Liver (tissue), 10 donors: Measurements from ENCODE around the gene PROC. TPM values are rescaled to one million over a fixed set of nuclear protein-coding genes. Genes with fewer than 3 reads are reported as not detected.

ENCODE experiments used
- DNase-seq: peaks from one replicate; pipeline ENCODE4 v3.0.0-alpha.2; 2017; ENCODE audit warnings: low spot score
- H3K27ac ChIP-seq, 2 donors: one replicate each; pipeline ENCODE4 v1.7.0; 2013; ENCODE audit warnings: inconsistent platforms in 2 of 2, low read length in 2 of 2, control low read depth in 1 of 2, low read depth in 1 of 2, mild to moderate bottlenecking in 1 of 2
- H3K27me3 ChIP-seq, 4 donors: one replicate each; pipeline versions ENCODE4 v1.6.1 to v1.7.0; 2013; ENCODE audit warnings: low read length in 3 of 4, inconsistent platforms in 1 of 4, mild to moderate bottlenecking in 1 of 4, moderate library complexity in 1 of 4; ENCODE audit not compliant: control insufficient read depth in 4 of 4, insufficient read depth in 4 of 4
- H3K36me3 ChIP-seq, 4 donors: one replicate each; pipeline versions ENCODE4 v1.6.1 to v1.7.0; 2013; ENCODE audit warnings: low read length in 3 of 4, mild to moderate bottlenecking in 3 of 4, low read depth in 1 of 4, moderate library complexity in 1 of 4; ENCODE audit not compliant: control insufficient read depth in 4 of 4, insufficient read depth in 3 of 4
- H3K4me1 ChIP-seq, 4 donors: one replicate each; pipeline versions ENCODE4 v1.6.1 to v1.7.0; 2013; ENCODE audit warnings: low read length in 3 of 4, mild to moderate bottlenecking in 3 of 4, moderate library complexity in 1 of 4; ENCODE audit not compliant: control insufficient read depth in 4 of 4, insufficient read depth in 4 of 4
- H3K4me3 ChIP-seq, 3 donors: one replicate each; pipeline versions ENCODE4 v1.6.1 to v1.7.0; 2013; ENCODE audit warnings: low read length in 3 of 3, control low read depth in 1 of 3, low read depth in 1 of 3, mild to moderate bottlenecking in 1 of 3
- H3K9ac ChIP-seq, 2 donors: one replicate each; pipeline ENCODE4 v1.7.0; 2013; ENCODE audit warnings: low read length in 2 of 2, mild to moderate bottlenecking in 2 of 2, moderate library complexity in 2 of 2, control low read depth in 1 of 2, low read depth in 1 of 2
- H3K9me3 ChIP-seq, 4 donors: one replicate each; pipeline versions ENCODE4 v1.6.1 to v1.7.0; 2013; ENCODE audit warnings: low read length in 3 of 4; ENCODE audit not compliant: control insufficient read depth in 4 of 4
- EGR1 ChIP-seq, 2 donors: IDR thresholded peaks; 2 replicates each; pipeline ENCODE4 v1.6.1; 2016 to 2018; ENCODE audit warnings: antibody characterized with exemption in 2 of 2, low read depth in 2 of 2
- FOXA1 ChIP-seq: IDR thresholded peaks from 2 replicates; pipeline ENCODE4 v1.6.1; 2016; ENCODE audit warnings: antibody characterized with exemption
- FOXA2 ChIP-seq: IDR thresholded peaks from 2 replicates; pipeline ENCODE4 v1.6.1; 2016; ENCODE audit warnings: antibody characterized with exemption
- GABPA ChIP-seq, 2 donors: IDR thresholded peaks in 1 of 2; conservative IDR thresholded peaks in 1 of 2; 2 replicates each; pipeline ENCODE4 v1.6.1; 2016; ENCODE audit warnings: antibody characterized with exemption in 2 of 2, mild to moderate bottlenecking in 1 of 2, moderate library complexity in 1 of 2
- HNF4A ChIP-seq, 2 donors: conservative IDR thresholded peaks; 2 replicates each; pipeline ENCODE4 v1.6.1; 2016; ENCODE audit warnings: antibody characterized with exemption in 2 of 2, mild to moderate bottlenecking in 2 of 2
- HNF4G ChIP-seq: IDR thresholded peaks from 2 replicates; pipeline ENCODE4 v1.6.1; 2016; ENCODE audit warnings: antibody characterized with exemption
- JUND ChIP-seq, 2 donors: IDR thresholded peaks; 2 replicates each; pipeline ENCODE4 v1.6.1; 2016; ENCODE audit warnings: antibody characterized with exemption in 2 of 2
- NR2F2 ChIP-seq: IDR thresholded peaks from 2 replicates; pipeline ENCODE4 v1.6.1; 2016; ENCODE audit warnings: antibody characterized with exemption
- RAD21 ChIP-seq, 2 donors: IDR thresholded peaks; 2 replicates each; pipeline ENCODE4 v1.6.1; 2016; ENCODE audit warnings: antibody characterized with exemption in 2 of 2, mild to moderate bottlenecking in 2 of 2
- RXRA ChIP-seq, 2 donors: IDR thresholded peaks; 2 replicates each; pipeline ENCODE4 v1.6.1; 2017 to 2018; ENCODE audit warnings: antibody characterized with exemption in 2 of 2, mild to moderate bottlenecking in 1 of 2
- TAF1 ChIP-seq: conservative IDR thresholded peaks from 2 replicates; pipeline ENCODE4 v1.6.1; 2016; ENCODE audit warnings: antibody characterized with exemption, mild to moderate bottlenecking
- YY1 ChIP-seq: IDR thresholded peaks from 2 replicates; pipeline ENCODE4 v1.6.1; 2016; ENCODE audit warnings: antibody characterized with exemption, mild to moderate bottlenecking
- WGBS: extraction: QIAGEN DNeasy Blood & Tissue Kit; methylation state at CpG from one replicate; pipeline ENCODE4 v1.1.7; 2013; 5-methylcytosine and 5-hydroxymethylcytosine counted together
- polyA plus RNA-seq, 2 donors: library from polyadenylated mRNA; stranded (reverse) in 1 of 2; unstranded in 1 of 2; fragments of 200-250 nt in 1 of 2; fragments of >200 nt in 1 of 2; fragmentation: Nextera tagmentation in 1 of 2; extraction: Ambion mirVana in 1 of 2; gene quantifications; one replicate each; pipeline versions ENCODE4 v1.2.1 to v1.2.3, GENCODE V29; 2013 to 2015
- small RNA-seq: library from RNA; depleted of rRNA; stranded (forward); fragments of <200 nt; gene quantifications from one replicate; pipeline ENCODE3, GENCODE V24; 2014
- total RNA-seq, 2 donors: library from RNA; depleted of rRNA; stranded (reverse); fragments of >200 nt; gene quantifications; one replicate each; pipeline ENCODE4 v1.2.3, GENCODE V29; 2014
- TF ChIP-seq, protein P1 (sequence below): IDR thresholded peaks from 2 replicates; pipeline ENCODE4 v1.6.1; 2016; ENCODE audit warnings: antibody characterized with exemption, mild to moderate bottlenecking
- TF ChIP-seq, protein P2 (sequence below): IDR thresholded peaks from 2 replicates; pipeline ENCODE4 v1.6.1; 2016; ENCODE audit warnings: antibody characterized with exemption
- TF ChIP-seq, protein P3 (sequence below): fragments of 150-350 bp; IDR thresholded peaks from 2 replicates; pipeline ENCODE4 v1.5.1; 2017; ENCODE audit warnings: improper control_type of control experiment, low read depth, low read length; ENCODE audit not compliant: missing input control
- TF ChIP-seq, protein P4 (sequence below): IDR thresholded peaks from 2 replicates; pipeline ENCODE4 v1.6.1; 2016; ENCODE audit warnings: antibody characterized with exemption
- TF ChIP-seq, protein P5 (sequence below): IDR thresholded peaks from 2 replicates; pipeline ENCODE4 v1.6.1; 2016; ENCODE audit warnings: antibody characterized with exemption
- donor health status: healthy.
- donor health status: healthy.
- donor health status: healthy.
- donor health status: healthy.
- donor health status: healthy.

PROC gene
- total and polyA plus RNA-seq, 4 donors: 150 to 407 (median 341) TPM

DNA sequence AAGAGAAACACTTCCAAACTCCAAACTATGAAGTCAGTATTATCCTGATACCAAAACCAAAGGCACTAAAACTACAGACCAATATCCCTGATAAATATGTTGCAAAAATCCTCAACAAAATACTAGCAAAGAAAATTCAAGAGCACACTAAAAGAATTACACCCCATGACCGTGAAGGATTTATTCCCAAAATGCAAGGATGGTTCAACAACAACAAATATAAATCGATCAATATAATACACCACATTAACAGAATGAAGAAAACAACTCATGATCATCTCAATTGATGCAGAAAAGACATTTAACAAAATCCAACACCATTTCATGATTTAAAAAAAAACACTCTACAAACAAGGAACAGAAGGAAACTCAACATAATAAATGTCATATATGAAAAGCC is 57.6 kb downstream of the PROC start:
- Histone ChIP-seq H3K9me3 (no peaks in the 10 kb centered on the region), H3K36me3 (peaks cover 0 to 7% (median under 1%) of the 10 kb centered on the region in 4 donors), H3K4me1 (peaks cover 4 to 26% (median 5%) of the 10 kb centered on the region in 4 donors), H3K27ac (no peak overlapping the region), H3K9ac (no peak overlapping the region), H3K27me3 (no peaks in the 10 kb centered on the region), H3K4me3 (no peak overlapping the region)
- no peak for DNase-seq
- TF ChIP-seq RAD21 (IDR thresholded peaks at IDR 0.05) (no peak), RXRA (IDR thresholded peaks at IDR 0.05) (no peak), HNF4G (no peak), JUND (IDR thresholded peaks at IDR 0.05) (no peak), EGR1 (IDR thresholded peaks at IDR 0.05; ENCODE audit: low read depth in 2 of 2) (no peak), GABPA (IDR thresholded peaks at IDR 0.05 in 1 of 2, conservative IDR thresholded peaks at IDR 0.05 in 1 of 2) (no peak), FOXA1 (no peak), HNF4A (conservative IDR thresholded peaks at IDR 0.05) (no peak), TAF1 (no peak), YY1 (no peak), NR2F2 (no peak), FOXA2 (no peak)
- TF ChIP-seq, protein P1, sequence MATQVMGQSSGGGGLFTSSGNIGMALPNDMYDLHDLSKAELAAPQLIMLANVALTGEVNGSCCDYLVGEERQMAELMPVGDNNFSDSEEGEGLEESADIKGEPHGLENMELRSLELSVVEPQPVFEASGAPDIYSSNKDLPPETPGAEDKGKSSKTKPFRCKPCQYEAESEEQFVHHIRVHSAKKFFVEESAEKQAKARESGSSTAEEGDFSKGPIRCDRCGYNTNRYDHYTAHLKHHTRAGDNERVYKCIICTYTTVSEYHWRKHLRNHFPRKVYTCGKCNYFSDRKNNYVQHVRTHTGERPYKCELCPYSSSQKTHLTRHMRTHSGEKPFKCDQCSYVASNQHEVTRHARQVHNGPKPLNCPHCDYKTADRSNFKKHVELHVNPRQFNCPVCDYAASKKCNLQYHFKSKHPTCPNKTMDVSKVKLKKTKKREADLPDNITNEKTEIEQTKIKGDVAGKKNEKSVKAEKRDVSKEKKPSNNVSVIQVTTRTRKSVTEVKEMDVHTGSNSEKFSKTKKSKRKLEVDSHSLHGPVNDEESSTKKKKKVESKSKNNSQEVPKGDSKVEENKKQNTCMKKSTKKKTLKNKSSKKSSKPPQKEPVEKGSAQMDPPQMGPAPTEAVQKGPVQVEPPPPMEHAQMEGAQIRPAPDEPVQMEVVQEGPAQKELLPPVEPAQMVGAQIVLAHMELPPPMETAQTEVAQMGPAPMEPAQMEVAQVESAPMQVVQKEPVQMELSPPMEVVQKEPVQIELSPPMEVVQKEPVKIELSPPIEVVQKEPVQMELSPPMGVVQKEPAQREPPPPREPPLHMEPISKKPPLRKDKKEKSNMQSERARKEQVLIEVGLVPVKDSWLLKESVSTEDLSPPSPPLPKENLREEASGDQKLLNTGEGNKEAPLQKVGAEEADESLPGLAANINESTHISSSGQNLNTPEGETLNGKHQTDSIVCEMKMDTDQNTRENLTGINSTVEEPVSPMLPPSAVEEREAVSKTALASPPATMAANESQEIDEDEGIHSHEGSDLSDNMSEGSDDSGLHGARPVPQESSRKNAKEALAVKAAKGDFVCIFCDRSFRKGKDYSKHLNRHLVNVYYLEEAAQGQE: no peak
- TF ChIP-seq, protein P2, sequence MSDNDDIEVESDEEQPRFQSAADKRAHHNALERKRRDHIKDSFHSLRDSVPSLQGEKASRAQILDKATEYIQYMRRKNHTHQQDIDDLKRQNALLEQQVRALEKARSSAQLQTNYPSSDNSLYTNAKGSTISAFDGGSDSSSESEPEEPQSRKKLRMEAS: no peak
- TF ChIP-seq, protein P3, sequence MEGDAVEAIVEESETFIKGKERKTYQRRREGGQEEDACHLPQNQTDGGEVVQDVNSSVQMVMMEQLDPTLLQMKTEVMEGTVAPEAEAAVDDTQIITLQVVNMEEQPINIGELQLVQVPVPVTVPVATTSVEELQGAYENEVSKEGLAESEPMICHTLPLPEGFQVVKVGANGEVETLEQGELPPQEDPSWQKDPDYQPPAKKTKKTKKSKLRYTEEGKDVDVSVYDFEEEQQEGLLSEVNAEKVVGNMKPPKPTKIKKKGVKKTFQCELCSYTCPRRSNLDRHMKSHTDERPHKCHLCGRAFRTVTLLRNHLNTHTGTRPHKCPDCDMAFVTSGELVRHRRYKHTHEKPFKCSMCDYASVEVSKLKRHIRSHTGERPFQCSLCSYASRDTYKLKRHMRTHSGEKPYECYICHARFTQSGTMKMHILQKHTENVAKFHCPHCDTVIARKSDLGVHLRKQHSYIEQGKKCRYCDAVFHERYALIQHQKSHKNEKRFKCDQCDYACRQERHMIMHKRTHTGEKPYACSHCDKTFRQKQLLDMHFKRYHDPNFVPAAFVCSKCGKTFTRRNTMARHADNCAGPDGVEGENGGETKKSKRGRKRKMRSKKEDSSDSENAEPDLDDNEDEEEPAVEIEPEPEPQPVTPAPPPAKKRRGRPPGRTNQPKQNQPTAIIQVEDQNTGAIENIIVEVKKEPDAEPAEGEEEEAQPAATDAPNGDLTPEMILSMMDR: no peak
- TF ChIP-seq, protein P4, sequence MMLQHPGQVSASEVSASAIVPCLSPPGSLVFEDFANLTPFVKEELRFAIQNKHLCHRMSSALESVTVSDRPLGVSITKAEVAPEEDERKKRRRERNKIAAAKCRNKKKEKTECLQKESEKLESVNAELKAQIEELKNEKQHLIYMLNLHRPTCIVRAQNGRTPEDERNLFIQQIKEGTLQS: no peak
- TF ChIP-seq, protein P5, sequence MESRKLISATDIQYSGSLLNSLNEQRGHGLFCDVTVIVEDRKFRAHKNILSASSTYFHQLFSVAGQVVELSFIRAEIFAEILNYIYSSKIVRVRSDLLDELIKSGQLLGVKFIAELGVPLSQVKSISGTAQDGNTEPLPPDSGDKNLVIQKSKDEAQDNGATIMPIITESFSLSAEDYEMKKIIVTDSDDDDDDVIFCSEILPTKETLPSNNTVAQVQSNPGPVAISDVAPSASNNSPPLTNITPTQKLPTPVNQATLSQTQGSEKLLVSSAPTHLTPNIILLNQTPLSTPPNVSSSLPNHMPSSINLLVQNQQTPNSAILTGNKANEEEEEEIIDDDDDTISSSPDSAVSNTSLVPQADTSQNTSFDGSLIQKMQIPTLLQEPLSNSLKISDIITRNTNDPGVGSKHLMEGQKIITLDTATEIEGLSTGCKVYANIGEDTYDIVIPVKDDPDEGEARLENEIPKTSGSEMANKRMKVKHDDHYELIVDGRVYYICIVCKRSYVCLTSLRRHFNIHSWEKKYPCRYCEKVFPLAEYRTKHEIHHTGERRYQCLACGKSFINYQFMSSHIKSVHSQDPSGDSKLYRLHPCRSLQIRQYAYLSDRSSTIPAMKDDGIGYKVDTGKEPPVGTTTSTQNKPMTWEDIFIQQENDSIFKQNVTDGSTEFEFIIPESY: no peak
- 95% methylated on average over 2 of the region's 2 CpGs for WGBS

Small RNAs within 50 kb of the gene (small RNA-seq; reads per million reads assigned to genes)
- gene MIR4783: not detected
- gene RNU4-48P: not detected

Other genes with a start within 250 kb of the PROC start
- under 1 TPM; 0.05 to 0.08 TPM for gene CYP27C1, start 198.1 kb upstream of the PROC start, total RNA-seq
- gene CYP27C1, start 198.1 kb upstream of the PROC start, polyA plus RNA-seq: under 1 TPM; 0.02 to 0.14 TPM
- gene ERCC3, start 124.3 kb upstream of the PROC start, total RNA-seq: 10 to 100 TPM; 19.7 to 38.3 TPM
- gene ERCC3, start 124.3 kb upstream of the PROC start, polyA plus RNA-seq: 10 to 100 TPM; 12.4 to 15.2 TPM
- gene MAP3K2, start 30.5 kb upstream of the PROC start, total RNA-seq: 10 to 100 TPM; 22.0 to 46.2 TPM
- 10 to 100 TPM in 1 of 2 donors, 1 to 10 TPM in 1; 5.9 to 12.1 TPM for gene MAP3K2, start 30.5 kb upstream of the PROC start, polyA plus RNA-seq
- gene IWS1, start 108.1 kb downstream of the PROC start, total RNA-seq: 10 to 100 TPM; 20.7 to 28.9 TPM
- 10 to 100 TPM; 13.0 to 24.9 TPM for gene IWS1, start 108.1 kb downstream of the PROC start, polyA plus RNA-seq
- 1 to 10 TPM in 1 of 2 donors, under 1 TPM in 1; 0.17 to 1.1 TPM for gene MYO7B, start 117.3 kb downstream of the PROC start, total RNA-seq
- gene MYO7B, start 117.3 kb downstream of the PROC start, polyA plus RNA-seq: 1 to 10 TPM in 1 of 2 donors, under 1 TPM in 1; 0.15 to 1.1 TPM
- under 1 TPM in 1 of 2 donors, not detected in 1; 0.14 TPM for gene GPR17, start 227.7 kb downstream of the PROC start, total RNA-seq
- gene GPR17, start 227.7 kb downstream of the PROC start, polyA plus RNA-seq: under 1 TPM; 0.03 to 0.07 TPM